HS-27A (cell line): ENCODE measurements around the gene MGRN1.

ENCODE experiments used
- DNase-seq: peaks from one replicate; pipeline ENCODE4 v3.0.0-alpha.2; 2012; ENCODE audit warnings: low read depth, missing footprints

MGRN1 gene

DNA sequence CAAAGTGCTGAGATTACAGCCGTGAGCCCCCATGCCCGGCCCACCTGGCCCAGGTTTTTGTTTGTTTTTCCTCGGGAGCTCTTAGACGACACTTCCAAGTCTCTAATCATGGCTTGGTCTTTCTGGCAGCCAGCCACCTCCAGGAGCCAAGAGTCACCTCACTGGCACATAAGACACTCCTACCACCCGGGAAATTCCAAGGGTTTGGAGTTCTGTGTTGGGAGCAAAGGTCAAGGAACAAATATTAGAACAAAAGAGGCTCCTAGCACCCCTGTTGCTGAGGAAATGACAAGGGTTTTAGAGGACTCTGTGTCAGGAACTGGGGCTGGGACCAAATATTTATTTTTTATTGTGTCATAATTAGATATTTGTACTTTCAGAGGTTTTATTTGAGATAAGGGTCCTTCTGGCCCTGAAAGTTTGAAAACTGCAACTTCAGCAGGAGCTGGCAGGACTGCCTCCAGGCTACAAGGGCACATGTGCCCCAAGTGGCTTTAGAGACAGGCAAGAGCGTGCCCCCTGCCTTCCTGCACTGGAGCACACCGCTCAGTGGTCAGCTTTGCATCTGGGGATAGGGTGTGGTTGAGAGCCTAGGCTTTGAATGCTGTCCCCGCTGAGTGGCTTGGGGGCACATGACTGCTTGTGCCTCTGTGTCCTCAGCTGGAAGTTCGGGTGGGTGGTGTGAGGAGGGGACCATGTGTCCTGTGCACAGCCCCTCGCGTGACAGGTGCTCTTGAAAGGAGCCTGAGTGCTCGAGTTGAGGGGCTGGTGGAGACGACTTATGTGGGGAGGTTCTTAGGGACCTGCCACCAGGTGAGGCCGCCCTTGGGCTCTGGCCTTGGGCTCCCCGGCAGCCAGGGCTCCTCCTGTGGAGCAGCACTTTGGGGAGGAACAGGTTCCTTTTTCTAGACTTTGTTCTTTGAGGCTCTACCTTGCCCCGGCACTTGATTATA is 29.7 kb downstream of the MGRN1 start:
- DNase-seq: no peak

DNA sequence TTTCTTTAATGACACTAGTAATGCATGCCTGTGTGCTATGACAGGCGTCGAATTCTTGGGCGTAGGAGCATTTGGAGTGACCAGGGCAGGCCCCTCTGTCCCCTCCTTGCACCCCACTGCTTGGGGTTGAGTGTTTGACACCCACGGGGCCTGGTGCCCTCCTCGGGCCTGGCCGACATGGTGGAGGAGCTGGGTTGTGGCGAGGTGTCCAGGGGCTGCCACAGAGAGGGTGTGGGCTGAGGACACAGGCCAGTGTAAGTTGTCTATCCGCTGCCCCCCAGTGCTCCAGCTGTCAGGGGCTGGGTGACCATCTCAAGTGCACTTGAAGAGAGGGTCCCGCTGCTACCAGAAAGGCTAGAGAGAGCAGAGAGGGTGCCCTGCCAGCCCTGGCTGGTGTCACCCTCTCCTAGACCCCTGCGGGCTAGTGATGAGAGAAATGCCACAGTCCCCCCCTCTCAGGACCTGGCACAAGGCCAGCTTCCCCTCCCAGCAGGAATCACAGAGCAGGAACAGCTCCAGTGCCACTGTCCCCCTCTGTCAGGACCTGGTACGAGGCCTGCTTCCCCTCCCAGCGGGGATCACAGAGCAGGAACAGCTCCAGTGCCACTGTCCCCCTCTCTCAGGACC is 30.5 kb downstream of the MGRN1 start:
- no peak for DNase-seq

- DNase-seq: no peak
These were observed 31.2 kb downstream of the MGRN1 start for GRCh38 chr16:4655801-4656200.

GRCh38 chr16:4656221-4656620 is 31.6 kb downstream of the MGRN1 start:
- no peak for DNase-seq

DNA sequence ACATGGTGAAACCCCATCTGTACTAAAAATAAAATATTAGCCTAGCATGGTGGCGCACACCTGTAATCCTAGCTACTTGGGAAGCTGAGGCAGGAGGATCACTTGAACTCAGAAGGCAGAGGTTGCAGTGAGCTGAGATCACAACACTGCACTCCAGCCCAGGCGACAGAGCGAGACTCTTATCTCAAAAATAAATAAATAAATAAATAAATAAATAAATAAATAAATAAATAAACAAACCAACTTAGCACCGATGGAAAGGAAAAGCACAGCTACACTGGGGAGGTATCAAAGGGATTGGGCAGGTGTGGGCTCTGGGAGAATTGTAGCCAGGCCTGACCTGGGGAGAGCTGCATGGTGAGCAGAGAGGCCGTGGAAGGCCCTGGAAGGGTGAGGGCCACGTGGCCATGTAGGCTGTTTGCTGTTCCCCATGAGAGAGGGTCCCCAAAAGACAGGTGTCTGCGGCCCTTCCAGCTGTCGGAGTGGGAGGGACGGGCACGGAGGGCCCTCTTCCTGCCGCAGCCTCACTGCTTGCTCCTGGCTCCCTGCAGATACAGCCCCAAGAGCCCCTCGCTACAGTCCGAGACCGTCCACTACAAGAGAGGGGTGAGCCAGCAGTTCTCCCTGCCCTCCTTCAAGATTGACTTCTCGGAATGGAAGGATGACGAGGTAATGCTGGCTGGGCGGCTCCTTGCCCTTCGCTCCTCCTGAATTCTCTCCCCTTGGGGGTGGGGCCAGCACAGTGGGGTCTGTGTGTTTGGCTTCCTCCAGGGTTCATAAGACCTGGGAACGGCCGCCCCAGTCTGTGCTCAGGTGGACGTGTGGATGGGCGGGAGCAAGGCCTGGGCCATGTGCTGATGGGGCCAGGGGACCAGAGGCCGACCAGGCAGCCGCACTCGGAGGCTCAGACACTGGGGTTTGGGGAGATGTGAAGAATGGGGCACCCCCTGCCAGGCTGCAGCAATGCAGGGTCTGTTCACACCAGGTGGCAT is 32.4 kb downstream of the MGRN1 start:
- no peak for DNase-seq

DNA sequence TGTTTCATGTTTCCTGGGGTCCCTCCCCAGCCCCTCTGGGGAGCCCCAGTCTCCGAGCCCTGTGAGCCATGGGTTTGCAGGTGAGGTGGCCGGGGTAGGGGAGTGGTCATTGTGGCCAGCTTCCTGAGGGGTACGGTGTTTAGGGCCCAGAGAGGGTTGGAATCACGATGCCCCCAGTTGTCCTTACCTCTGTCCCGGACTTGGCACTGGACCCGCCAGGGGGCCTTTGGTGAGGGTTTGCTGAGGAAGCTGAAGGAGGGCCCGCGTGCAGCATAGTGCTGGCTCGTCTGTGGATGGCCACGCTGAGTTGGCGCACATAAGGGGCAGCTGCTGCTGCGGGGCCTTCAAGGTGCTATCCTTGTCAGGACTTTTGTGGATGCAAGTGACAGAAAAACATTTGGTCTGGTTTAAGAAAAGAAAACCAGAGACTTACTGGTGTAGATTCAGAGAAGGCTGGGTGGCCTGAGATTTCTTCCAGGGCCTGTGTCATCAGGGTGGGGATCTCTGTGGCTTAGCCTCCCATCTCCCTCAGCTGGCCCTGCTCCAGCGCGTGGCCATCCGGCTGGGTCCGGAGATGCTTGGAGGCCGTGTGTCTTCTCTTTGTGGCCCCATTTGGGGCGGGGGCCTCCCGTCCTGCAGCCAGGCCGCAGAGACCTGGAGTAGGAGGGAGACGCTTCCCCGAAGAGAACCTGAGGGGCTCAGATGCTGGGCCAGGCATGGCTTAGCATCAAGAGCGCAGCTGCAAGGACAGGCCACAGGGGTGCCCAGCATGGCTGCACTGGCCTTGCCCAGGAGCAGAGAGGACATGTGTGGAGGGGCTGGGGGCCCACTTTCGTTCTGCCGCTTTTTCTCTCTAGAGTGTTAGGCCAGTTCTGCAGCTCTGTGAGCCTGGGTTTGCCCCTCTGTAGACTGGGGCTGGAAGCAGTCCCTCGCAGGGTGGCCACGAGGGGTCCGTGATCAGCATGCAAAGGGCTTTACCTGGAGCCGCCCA is 35.0 kb downstream of the MGRN1 start:
- no peak for DNase-seq

DNA sequence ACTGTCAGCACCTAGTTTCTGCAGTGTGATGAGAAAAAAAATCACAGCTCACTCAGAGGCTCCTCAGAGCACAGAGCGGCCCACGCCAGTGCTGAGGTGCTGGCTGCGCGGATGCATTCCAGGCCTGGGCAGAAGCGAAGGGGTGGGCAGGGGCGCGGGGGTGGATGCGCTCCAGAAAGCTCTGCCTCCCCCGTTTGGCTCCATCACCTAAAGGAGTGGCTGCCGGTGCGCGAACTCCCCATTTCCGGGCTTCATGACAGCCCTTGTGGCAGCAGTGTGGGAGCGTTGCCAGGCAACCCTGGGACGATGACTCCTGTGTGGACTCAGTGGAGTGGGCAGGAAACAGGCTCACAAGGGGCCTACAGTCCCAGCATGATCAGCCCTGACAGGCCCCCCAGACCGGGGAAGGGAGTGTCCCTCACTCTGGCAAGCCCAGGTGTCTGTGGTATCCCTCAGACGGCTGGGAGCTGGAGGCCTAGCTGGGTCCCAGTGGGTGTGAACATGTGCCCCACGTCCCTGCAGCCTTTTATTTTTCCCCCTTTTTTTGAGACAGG is 35.9 kb downstream of the MGRN1 start:
- no peak for DNase-seq

DNA sequence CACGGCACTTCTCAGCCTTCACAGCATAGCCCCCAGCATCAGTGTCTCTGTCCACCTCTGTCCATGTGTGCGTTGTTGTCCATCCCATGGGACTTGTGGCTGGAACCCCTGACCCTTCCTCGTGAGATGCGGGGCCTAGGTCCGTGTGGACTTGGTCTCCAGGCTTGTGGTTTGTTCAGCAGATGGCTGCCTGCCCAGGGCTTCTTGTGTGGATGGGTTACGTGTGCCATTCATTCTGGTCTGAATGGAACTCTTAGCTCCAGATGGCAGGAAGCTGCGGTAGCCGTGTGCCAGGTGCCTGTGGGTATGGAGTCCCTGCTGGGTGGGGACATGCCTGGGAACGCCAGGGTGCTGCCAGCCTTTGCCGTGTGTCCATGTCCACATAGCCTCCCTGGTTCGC is 37.0 kb downstream of the MGRN1 start:
- DNase-seq: no peak

DNA sequence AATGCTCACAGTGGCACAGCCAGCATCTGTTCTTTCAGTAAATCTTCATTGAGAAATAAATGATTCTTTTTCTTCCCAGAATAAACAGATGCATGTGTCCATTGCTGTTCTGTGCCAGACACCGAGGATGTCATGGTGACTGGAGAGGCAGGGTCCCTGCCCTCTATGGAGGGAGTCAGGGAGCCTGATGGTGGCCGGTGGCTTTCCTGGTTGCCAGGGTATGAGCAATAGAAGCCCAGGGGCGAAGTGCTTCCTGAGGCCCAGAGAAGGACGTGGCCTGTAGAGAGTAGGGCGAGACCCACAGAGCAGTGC is 38.8 kb downstream of the MGRN1 start:
- DNase-seq: no peak

- no peak for DNase-seq
These were observed 39.3 kb downstream of the MGRN1 start for GRCh38 chr16:4663777-4664465.

- DNase-seq: no peak
These were observed 40.2 kb downstream of the MGRN1 start for GRCh38 chr16:4664538-4665418.

DNA sequence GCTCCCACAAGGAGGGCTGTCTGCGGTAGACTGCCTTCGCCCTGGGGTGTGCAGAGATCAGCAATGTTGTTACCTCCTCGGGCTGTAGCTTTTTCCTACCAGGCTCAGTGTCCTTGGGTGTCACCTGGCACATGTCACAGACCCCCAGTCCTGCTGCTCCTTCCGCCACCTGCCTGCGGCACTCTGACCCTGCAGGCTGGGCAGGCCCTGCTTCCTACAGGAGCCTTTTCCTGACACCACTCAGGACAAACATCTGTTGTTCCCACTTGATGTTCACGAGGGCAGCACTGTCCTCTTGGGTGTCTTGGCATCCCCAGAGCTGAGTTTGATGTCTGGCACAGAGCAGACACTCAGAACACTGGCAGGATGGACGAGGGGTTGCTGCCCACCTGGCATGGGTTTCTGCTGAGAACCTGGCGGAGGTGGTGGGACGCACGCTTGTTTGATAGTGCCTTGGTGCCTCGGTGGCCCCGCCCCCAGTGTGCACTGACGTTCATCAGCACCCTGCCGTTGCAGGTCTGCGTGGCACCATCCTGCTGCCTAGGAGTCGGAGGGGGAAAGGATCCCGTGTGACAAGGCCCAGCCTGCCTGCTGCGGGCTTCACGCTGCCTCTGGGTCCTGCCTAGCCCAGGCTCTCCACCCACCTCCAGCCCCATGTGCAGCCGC is 42.0 kb downstream of the MGRN1 start:
- DNase-seq: no peak

DNA sequence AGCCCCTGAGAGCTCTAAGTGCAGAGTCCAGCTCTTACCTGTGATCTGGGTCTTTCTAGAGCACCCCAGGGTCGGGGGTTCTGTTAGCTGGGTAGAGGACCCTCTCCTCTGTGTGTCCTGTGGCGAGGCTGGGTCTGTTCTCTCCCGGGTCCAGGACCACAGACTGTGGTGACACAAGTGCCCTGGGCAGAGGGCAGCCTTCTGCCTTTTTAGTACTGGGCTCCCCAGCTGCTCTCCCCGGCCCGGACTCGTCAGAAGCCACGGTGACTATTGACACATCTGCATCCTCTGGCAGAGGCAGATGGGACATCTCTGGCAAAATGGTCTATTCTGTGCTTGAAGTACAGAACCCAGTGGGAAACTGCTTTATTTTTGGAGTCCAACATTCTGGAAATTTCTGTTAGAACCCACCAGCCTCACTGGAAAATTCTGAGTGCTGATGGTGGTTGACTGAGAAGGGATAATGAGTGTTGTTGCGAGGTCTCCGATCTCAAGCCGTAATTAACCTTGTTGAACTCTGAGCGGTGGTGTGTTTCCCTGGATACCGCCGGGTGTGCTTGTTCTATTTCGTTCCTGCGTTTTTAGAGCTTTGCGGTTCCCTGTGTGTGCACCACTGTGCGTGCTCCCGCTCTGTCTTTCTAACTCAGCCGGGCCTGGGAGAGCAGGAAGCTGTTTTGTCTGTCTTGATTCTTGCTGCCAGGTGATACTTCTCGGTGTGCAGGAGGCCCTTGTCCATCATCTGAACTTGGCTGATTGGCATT is 42.8 kb downstream of the MGRN1 start:
- DNase-seq: no peak

- DNase-seq: no peak
These were observed 43.8 kb downstream of the MGRN1 start for GRCh38 chr16:4668313-4668960.

- DNase-seq: no peak
These were observed 48.9 kb downstream of the MGRN1 start for GRCh38 chr16:4673387-4674046.

GRCh38 chr16:4674926-4675530 is 50.4 kb downstream of the MGRN1 start:
- DNase-seq: no peak
